Heart left ventricle (tissue), 16 donors: ENCODE measurements around the gene STAP2. TPM values are rescaled to one million over a fixed set of nuclear protein-coding genes. Genes with fewer than 3 reads are reported as not detected.

ENCODE experiments used
- ATAC-seq, 4 donors: fragments of 200-7000 bp; cut with Tn5 transposase; one replicate each; pipeline ENCODE4 v1.9.1; 2020 to 2022; ENCODE audit warnings: moderate library complexity in 4 of 4, mild to moderate bottlenecking in 3 of 4, moderate number of reproducible peaks in 1 of 4
- DNase-seq, 5 donors: peaks; one replicate each; pipeline ENCODE4 v3.0.0-alpha.2; 2020
- H3K27ac ChIP-seq, 12 donors: fragments of 200-600 bp; sonication (generic) in 4 of 12; one replicate each; pipeline versions ENCODE4 v1.5.0 to v1.8.0; 2016 to 2022; ENCODE audit warnings: mild to moderate bottlenecking in 2 of 12
- H3K27me3 ChIP-seq, 9 donors: fragments of 200-600 bp; sonication (generic) in 2 of 9; one replicate each; pipeline versions ENCODE4 v1.5.1 to v1.8.0; 2016 to 2022; ENCODE audit warnings: mild to moderate bottlenecking in 3 of 9
- H3K36me3 ChIP-seq, 9 donors: fragments of 200-600 bp; sonication (generic) in 2 of 9; one replicate each; pipeline versions ENCODE4 v1.5.0 to v1.8.0; 2018 to 2022; ENCODE audit warnings: mild to moderate bottlenecking in 2 of 9
- H3K4me1 ChIP-seq, 12 donors: fragments of 200-600 bp; sonication (generic) in 4 of 12; one replicate each; pipeline versions ENCODE4 v1.5.0 to v1.8.0; 2016 to 2022; ENCODE audit warnings: mild to moderate bottlenecking in 3 of 12
- H3K4me3 ChIP-seq, 12 donors: fragments of 200-600 bp; sonication (generic) in 4 of 12; one replicate each; pipeline versions ENCODE4 v1.5.0 to v1.8.0; 2017 to 2022; ENCODE audit warnings: mild to moderate bottlenecking in 9 of 12, moderate library complexity in 4 of 12
- H3K9me3 ChIP-seq, 12 donors: fragments of 200-600 bp; sonication (generic) in 4 of 12; one replicate each; pipeline versions ENCODE4 v1.5.0 to v1.8.0; 2016 to 2022; ENCODE audit warnings: mild to moderate bottlenecking in 1 of 12
- CTCF ChIP-seq, 12 donors: fragments of 200-600 bp; sonication (generic) in 4 of 12; IDR thresholded peaks; one replicate each; pipeline versions ENCODE4 v1.5.0 to v1.8.0; 2018 to 2022; ENCODE audit warnings: antibody characterized with exemption in 12 of 12, mild to moderate bottlenecking in 5 of 12
- POLR2A ChIP-seq, 2 donors: fragments of 450-650 bp; IDR thresholded peaks; one replicate each; pipeline ENCODE4 v1.6.1; 2017; ENCODE audit warnings: antibody characterized with exemption in 2 of 2, mild to moderate bottlenecking in 2 of 2, moderate library complexity in 2 of 2
- whole genome bisulfite sequencing, 4 donors: extraction: QIAGEN DNeasy Blood & Tissue Kit in 2 of 4; methylation state at CpG; one replicate each; pipeline versions ENCODE4 v1.1.5 to v1.1.7; 2013 to 2018; 5-methylcytosine and 5-hydroxymethylcytosine counted together
- intact Hi-C, 10 donors: fragments of 100-400 bp; cut with DNase I; formaldehyde crosslinking; loops; one replicate each; pipeline versions ENCODE4 v1.11.1 to v1.14.2; 2022
- polyA plus RNA-seq, 2 donors: library from polyadenylated mRNA; stranded (reverse); fragments of 200-250 nt; gene quantifications; one replicate each; pipeline ENCODE4 v1.2.3, GENCODE V29; 2013
- total RNA-seq, 9 donors: library from RNA; depleted of rRNA in 2 of 9; stranded (reverse); fragments of >200 nt in 2 of 9; fragmentation: NEBNext Ultra II Directional in 3 of 9; extraction: Animal tissue kit (Norgen Biotek cat#: 25700) in 3 of 9; gene quantifications; one replicate each; pipeline versions ENCODE4 v1.1.0 to v1.2.4, GENCODE V29; 2016 to 2023
- donor health status: ischemic (EF 13 %, LVEDD 7.1; RV severe dilation, severe dysfunction).
- donor health status: healthy with polysubstance abuse.
- donor health status: DM: no; HTN: yes; CAD: no.
- donor health status: DM: no; HTN: no; CAD: no.
- donor health status: ischemic (EF 25% LVEDD 6.9; RV normal size, moderate dysfunction).
- donor health status: ischemic (EF 25% LVEDD 5.7; RV mildly dilated, moderate dysfunction).
- donor health status: healthy.
- donor health status: DM: yes; HTN: yes; CAD: no.
- donor health status: ischemic (EF 35%, LVEDD 5.7; RV mildly dilated, moderate dysfunction).
- donor health status: nonischemic (EF 11% LVEDD 7.7; RV severe dilation, severe dysfunction).
- donor health status: DM: yes; HTN: yes; CAD: no.
- donor health status: PGD.
- donor health status: ischemic (EF 29% LVEDD 5.4; RV normal size, mild dysfunction).
- donor health status: nonischemic (EF 23%, LVEDD 6.1; RV moderate dilation, normal function).

The STAP2 gene
- total and polyA plus RNA-seq, 11 donors: 0.67 to 14.2 (median 1.9) TPM

- intact Hi-C loops: no loop called here
- Histone ChIP-seq H3K36me3 (peaks cover 0 to 25% (median 6%) of the 10 kb centered on the region in 9 donors), H3K9me3 (no peaks in the 10 kb centered on the region), H3K4me3 (peak overlapping the region in 2 of 12 donors; percentile 47 to 50), H3K27ac (peak overlapping the region in 5 of 12 donors; percentile 19 to 94 (median 74)), H3K27me3 (no peaks in the 10 kb centered on the region), H3K4me1 (peaks cover 21 to 86% (median 78%) of the 10 kb centered on the region in 12 donors)
- DNase-seq (peak in 1 of 5 donors; percentile 15), ATAC-seq (no peak)
- WGBS, 4 donors: 90 to 96% (median 94%) methylated on average over 10 to 15 of the region's 15 CpGs
- no peak for TF ChIP-seq POLR2A (IDR thresholded peaks at IDR 0.05)
- no peak for TF ChIP-seq CTCF (IDR thresholded peaks at IDR 0.05)
Observed at GRCh38 chr19:4370418-4371041, 31.9 kb upstream of the STAP2 start.

- DNase-seq: peak in 3 of 5 donors; percentile 51 to 83 (median 65)
- H3K27me3 ChIP-seq: no peaks in the 10 kb centered on the region
- H3K9me3 ChIP-seq: no peaks in the 10 kb centered on the region
- ATAC-seq: peak in 2 of 4 donors; percentile 9 to 49
- peaks cover 16 to 79% (median 71%) of the 10 kb centered on the region in 12 donors for H3K4me1 ChIP-seq
- H3K27ac ChIP-seq: peak overlapping the region in 11 of 12 donors; percentile 58 to 94 (median 76)
- peak overlapping the region in 9 of 12 donors; percentile 23 to 50 (median 38) for H3K4me3 ChIP-seq
- peaks cover 0 to 32% (median 13%) of the 10 kb centered on the region in 9 donors for H3K36me3 ChIP-seq
- WGBS, 4 donors: 35 to 58% (median 41%) methylated on average over 6 to 21 of the region's 21 CpGs
- no peak for TF ChIP-seq POLR2A (IDR thresholded peaks at IDR 0.05)
- peak; percentile 16 to 62 (median 38) for TF ChIP-seq CTCF (IDR thresholded peaks at IDR 0.05)
- intact Hi-C loops: loop anchor here in 1 of 10 donors (2.0 kb wide), 1 partner anchor 31 kb away; the partner anchor contains the start of gene SH3GL1
Observed at GRCh38 chr19:4369888-4370260, 31.2 kb upstream of the STAP2 start.

- Histone ChIP-seq H3K4me3 (peak overlapping the region in 10 of 12 donors; percentile 11 to 50 (median 36)), H3K9me3 (no peaks in the 10 kb centered on the region), H3K36me3 (peaks cover 0 to 35% (median 15%) of the 10 kb centered on the region in 9 donors), H3K27ac (peak overlapping the region; percentile 2 to 94 (median 75)), H3K27me3 (no peaks in the 10 kb centered on the region), H3K4me1 (peaks cover 10 to 74% (median 65%) of the 10 kb centered on the region in 12 donors)
- DNase-seq: peak; percentile 55 to 79 (median 70)
- WGBS, 4 donors: 53 to 76% (median 54%) methylated on average over 21 to 25 of the region's 25 CpGs
- ATAC-seq: peak; percentile 19 to 57 (median 33)
- TF ChIP-seq POLR2A (IDR thresholded peaks at IDR 0.05): no peak
- TF ChIP-seq CTCF (IDR thresholded peaks at IDR 0.05): no peak
- intact Hi-C loops: loop anchor here in 1 of 10 donors (2.0 kb wide), 1 partner anchor 32 kb away; the partner anchor contains the start of gene SH3GL1
Observed at GRCh38 chr19:4369109-4369887, 30.7 kb upstream of the STAP2 start.
